ENCODE data around the gene TOX3. TPM values are rescaled to one million over a fixed set of nuclear protein-coding genes. Genes with fewer than 3 reads are reported as not detected.
A peak's percentile ranks its signal among the peaks of the same experiment; 100 is the strongest.

The TOX3 gene
- total and polyA plus RNA-seq, 2 donors (not counting 3 experiments of a cell fraction or from before 2014, with no cell fraction given): not detected

GRCh38 chr16:52546291-52547003 is 496 bp downstream of the TOX3 start:
- Histone ChIP-seq H3K9ac (replicated peaks; ENCODE audit: extremely low read depth, insufficient read depth, low read length) (no peak overlapping the region), H3K9me3 (replicated peaks; ENCODE audit: control insufficient read depth, insufficient read depth, low read length) (no peaks in the 10 kb centered on the region), H4K20me1 (replicated peaks; ENCODE audit: control insufficient read depth, extremely low read depth, insufficient read depth, low read length) (no peaks in the 10 kb centered on the region), H3K79me2 (ENCODE audit: control insufficient read depth, insufficient read depth, low read length) (no peaks in the 10 kb centered on the region), H3K4me3 (replicated peaks in 1 of 3; ENCODE audit: insufficient read depth in 1 of 3, low read depth in 1 of 3, low read length in 3 of 3) (no peak overlapping the region), H3K27me3 (ENCODE audit: control insufficient read depth in 2 of 2, insufficient read depth in 2 of 2, low read length in 2 of 2) (peaks cover 17 to 31% of the 10 kb centered on the region in 2 experiments), H3K9me1 (replicated peaks; ENCODE audit: control insufficient read depth, extremely low read depth, insufficient read depth, low read length) (no peaks in the 10 kb centered on the region), H3K36me3 (ENCODE audit: control insufficient read depth in 2 of 2, extremely low read depth in 1 of 2, insufficient read depth in 2 of 2, low read length in 2 of 2) (no peaks in the 10 kb centered on the region), H3K4me1 (ENCODE audit: control insufficient read depth, extremely low read depth, insufficient read depth, low read length) (no peaks in the 10 kb centered on the region), H2AFZ (ENCODE audit: low read depth, low read length) (no peak overlapping the region), H3K4me2 (ENCODE audit: insufficient read depth, low read length) (no peak overlapping the region), H3K27ac (ENCODE audit: insufficient read depth, low read depth, low read length) (no peak overlapping the region)
- TF ChIP-seq MYC (IDR thresholded peaks at IDR 0.05; ENCODE audit: low read depth, low read length) (no peak), CTCF (IDR thresholded peaks at IDR 0.05; ENCODE audit: extremely low read depth in 1 of 2, insufficient read depth in 1 of 2, low read depth in 1 of 2, low read length in 2 of 2) (no peak), JUN (IDR thresholded peaks at IDR 0.05; ENCODE audit: borderline replicate concordance, insufficient read depth, insufficient read length, low read depth) (no peak), EZH2 (IDR thresholded peaks at IDR 0.05; ENCODE audit: borderline replicate concordance, low read depth, low read length, severe bottlenecking) (peak; percentile 44), POLR2A (IDR thresholded peaks at IDR 0.05; ENCODE audit: low read depth, low read length) (no peak)
- DNase-seq (ENCODE audit: low read depth, low spot score): no peak
- FAIRE-seq: no peak
- CTCF ChIA-PET: no interaction called here
- intact Hi-C loops (cut with micrococcal nuclease) (no loop called here), dilution Hi-C loops (cut with MboI; ENCODE audit: extremely low pct_ligation_motif_present, low sequenced_read_pairs) (no loop called here)
- no TSS peak for BruUV-seq (replicated peaks)
- POLR2A ChIA-PET: no interaction called here

- Histone ChIP-seq H4K20me1 (replicated peaks; ENCODE audit: control insufficient read depth, extremely low read depth, insufficient read depth, low read length) (no peaks in the 10 kb centered on the region), H3K4me1 (ENCODE audit: control insufficient read depth, extremely low read depth, insufficient read depth, low read length) (no peaks in the 10 kb centered on the region), H2AFZ (ENCODE audit: low read depth, low read length) (no peak overlapping the region), H3K4me3 (replicated peaks in 1 of 3; ENCODE audit: insufficient read depth in 1 of 3, low read depth in 1 of 3, low read length in 3 of 3) (no peak overlapping the region), H3K79me2 (ENCODE audit: control insufficient read depth, insufficient read depth, low read length) (no peaks in the 10 kb centered on the region), H3K9me1 (replicated peaks; ENCODE audit: control insufficient read depth, extremely low read depth, insufficient read depth, low read length) (no peaks in the 10 kb centered on the region), H3K27ac (ENCODE audit: insufficient read depth, low read depth, low read length) (no peak overlapping the region), H3K4me2 (ENCODE audit: insufficient read depth, low read length) (no peak overlapping the region), H3K9ac (replicated peaks; ENCODE audit: extremely low read depth, insufficient read depth, low read length) (no peak overlapping the region), H3K27me3 (ENCODE audit: control insufficient read depth in 2 of 2, insufficient read depth in 2 of 2, low read length in 2 of 2) (peaks cover 17 to 31% of the 10 kb centered on the region in 2 experiments), H3K36me3 (ENCODE audit: control insufficient read depth in 2 of 2, extremely low read depth in 1 of 2, insufficient read depth in 2 of 2, low read length in 2 of 2) (no peaks in the 10 kb centered on the region), H3K9me3 (replicated peaks; ENCODE audit: control insufficient read depth, insufficient read depth, low read length) (no peaks in the 10 kb centered on the region)
- no TSS peak for BruUV-seq (replicated peaks)
- ChIA-PET CTCF (no interaction called here), POLR2A (no interaction called here)
- dilution Hi-C loops (cut with MboI; ENCODE audit: extremely low pct_ligation_motif_present, low sequenced_read_pairs) (no loop called here), intact Hi-C loops (cut with micrococcal nuclease) (no loop called here)
- TF ChIP-seq GATA2 (IDR thresholded peaks at IDR 0.05; ENCODE audit: insufficient read depth, insufficient read length, low read depth, low read length): no peak
- TF ChIP-seq MYC (IDR thresholded peaks at IDR 0.05; ENCODE audit: low read depth, low read length): no peak
- TF ChIP-seq FOS (IDR thresholded peaks at IDR 0.05; ENCODE audit: borderline replicate concordance, insufficient read depth, low read length): no peak
- TF ChIP-seq MAX (IDR thresholded peaks at IDR 0.05; ENCODE audit: insufficient read depth, insufficient read length): no peak
- TF ChIP-seq EZH2 (IDR thresholded peaks at IDR 0.05; ENCODE audit: borderline replicate concordance, low read depth, low read length, severe bottlenecking): no peak
- DNase-seq (ENCODE audit: low read depth, low spot score): no peak
- FAIRE-seq: no peak
Observed at GRCh38 chr16:52545898-52546266, 1.1 kb downstream of the TOX3 start.
